HG03460 (cell line): Measurements from ENCODE around the gene PID1.

Source experiments
- ATAC-seq: cut with Tn5 transposase; IDR thresholded peaks from one replicate; pipeline ENCODE4 v1.9.1; 2021; ENCODE audit not compliant: unreplicated experiment

Gene PID1

DNA sequence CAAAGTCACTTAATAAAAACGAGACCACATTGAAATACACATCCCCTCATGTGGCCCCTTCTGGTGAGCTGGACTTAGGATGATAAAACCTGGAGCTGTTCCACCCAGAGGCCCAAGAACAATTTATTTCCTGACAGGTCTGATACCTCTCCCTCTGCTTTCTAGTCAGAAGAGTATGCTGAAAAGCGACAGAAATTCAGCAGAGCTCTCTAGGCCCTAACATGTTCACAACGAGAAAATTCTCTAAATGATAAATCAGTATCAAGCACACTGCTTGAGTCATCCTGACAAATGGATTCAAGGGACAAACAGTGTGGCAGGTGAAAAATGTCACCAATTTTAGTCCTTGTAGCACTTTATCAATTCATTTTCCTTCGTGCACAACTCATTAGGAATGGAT lies 233.5 kb downstream of the PID1 start:
- no peak for ATAC-seq

DNA sequence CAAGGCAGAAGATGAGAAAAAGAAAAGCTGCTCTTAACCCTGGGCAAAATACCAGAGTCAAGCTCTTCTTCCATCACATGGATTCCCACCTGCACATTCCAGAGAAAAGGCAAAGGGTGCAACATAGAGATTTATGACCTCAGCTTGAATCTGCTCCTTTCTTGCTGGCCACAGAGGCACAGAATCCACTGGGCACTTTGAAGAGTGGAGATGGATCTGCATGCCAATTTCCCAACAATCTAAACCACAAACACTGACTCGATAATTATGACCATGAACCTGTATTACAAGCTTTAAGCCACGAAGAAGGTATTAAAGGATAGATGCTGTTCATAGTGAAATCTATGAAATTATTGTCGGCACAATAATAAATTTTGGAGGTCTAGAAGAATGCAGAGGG lies 237.3 kb downstream of the PID1 start:
- ATAC-seq: no peak

DNA sequence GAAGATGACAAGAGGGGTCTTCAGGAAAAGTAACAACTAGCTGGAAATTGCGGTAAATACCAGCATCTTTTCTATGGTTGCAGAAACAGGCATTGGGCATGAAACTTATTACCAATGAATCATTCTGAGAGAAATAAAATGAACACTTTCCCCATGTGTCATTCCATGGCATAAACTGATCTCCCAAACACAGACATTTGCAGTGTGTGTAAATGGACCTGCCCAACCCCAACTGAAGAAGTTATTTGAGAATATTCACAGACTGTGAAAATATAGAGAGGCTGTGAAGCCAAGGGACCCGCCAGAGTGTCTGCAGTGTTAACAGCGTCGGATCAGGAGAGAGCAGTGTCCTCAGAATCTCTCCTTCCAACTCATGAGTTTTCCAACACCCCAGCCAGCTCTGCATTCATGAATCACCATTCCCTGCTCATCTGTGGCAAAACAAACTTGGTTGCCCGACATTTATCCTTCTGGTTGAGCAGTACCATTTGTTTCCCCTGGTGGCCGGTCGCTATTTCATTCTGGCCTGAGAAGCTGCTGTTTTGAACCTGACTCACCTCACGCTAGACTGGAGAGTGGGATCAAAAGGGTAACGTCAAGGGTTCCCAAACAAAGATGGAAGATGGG lies 238.4 kb downstream of the PID1 start:
- ATAC-seq: no peak

DNA sequence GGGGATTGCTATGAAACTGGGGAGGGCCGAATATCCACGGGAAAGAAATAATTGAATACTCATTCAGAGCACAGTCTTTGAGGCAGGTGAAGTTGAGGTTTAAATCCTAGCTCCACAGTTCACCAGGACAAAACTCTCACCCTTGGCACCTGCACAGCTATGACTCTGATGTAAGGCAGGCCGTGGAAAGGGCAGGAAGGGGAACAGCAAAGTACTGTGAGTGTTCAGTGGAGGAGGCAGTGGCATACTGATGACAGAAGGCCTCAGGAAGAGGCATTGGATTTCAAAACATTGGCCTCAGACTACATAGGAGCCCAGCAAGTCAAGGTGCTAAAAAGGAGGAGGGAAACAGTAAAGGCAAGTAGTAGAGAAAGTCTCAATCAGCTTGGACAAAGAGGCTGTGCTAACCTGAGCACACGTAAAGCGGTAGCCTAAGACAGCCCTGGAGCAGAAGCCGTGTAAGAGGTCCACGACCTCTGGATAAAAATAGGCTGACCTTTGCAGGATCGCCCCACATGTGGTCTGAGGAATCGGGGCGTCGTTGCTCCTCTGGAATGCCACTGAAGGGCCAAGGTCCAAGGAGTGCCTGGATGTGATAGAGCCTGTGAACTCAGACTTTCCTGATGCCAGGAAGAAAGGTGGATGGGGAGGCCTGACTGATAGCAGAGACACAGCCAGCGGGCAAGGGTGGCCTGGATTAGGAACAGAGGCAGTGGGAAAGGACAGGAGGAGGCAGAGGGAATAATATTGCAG lies 243.6 kb downstream of the PID1 start:
- no peak for ATAC-seq

DNA sequence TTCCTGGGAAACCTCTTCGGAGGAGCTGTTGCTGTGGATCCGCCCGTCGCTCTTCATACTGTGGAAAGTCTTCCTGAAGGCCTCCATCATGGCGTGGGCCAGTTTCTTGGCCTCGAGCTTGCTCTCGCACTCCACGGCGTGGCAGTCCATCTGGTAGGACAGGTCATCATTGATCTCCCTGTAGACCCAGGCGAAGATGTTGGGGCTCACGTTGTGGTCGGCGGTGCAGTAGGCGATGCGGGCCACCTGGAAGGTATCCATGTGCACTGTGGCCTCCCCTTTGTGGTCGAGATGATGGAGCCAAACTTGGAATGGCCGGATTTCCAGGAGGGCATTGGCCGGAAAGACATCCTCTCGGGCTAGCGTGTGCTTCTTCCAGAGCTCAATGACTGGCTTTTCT lies 245.4 kb downstream of the PID1 start:
- ATAC-seq: no peak

DNA sequence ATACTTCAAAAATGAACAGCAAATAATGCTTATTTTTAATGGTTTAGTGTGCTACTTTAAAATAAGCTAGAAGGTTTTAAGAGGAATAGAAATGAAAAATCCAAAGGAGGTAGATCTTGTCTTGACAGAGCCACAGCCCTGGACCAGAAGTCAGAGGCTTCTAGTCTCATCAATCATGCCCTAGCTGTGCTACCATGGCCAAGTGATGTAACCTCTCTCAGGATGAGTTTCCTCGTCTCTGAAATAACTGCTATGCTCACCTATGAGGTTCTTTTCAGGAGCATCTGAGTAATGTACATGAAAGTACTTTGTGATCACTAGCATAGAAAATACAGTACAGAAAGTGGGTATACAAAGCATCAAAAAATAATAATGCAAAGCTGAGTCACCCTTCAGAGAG lies 248.4 kb downstream of the PID1 start:
- ATAC-seq: no peak

DNA sequence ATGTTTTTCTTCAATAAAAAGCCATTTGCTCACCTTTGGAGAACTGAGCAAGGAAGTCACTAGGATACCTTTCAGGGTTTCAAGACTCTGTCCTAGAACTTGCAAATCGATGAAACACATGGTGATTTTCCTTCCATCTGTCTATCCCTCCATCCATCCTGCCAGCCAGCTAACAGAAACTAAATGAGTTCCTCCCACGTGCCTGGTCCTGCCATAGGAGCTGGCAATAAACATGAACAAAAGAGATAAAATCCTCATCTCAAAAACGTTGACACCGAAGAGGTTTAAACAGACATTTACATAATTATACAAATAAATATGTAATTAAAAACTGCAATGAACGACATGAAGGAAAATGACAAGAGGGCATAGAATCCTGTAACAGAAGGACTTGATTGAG lies 249.0 kb downstream of the PID1 start:
- no peak for ATAC-seq

DNA sequence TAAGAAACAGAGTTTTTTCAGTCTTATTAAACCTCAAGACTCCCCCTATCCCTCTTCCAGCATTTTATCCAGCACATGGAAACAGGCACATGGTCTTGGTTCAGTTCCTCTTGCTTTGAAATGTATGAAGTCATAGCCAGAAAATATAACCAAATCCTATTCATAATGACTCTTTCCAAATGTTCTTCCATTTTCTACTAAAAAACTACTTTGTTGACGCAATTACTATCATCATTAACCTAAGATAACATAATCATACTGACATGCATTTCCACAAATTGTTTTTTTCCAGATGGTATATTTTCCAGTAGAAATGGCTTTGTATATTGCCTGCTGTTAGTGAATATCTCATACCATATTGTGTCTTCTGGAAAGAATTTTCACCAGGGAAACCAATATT lies 261.3 kb downstream of the PID1 start:
- ATAC-seq: no peak

DNA sequence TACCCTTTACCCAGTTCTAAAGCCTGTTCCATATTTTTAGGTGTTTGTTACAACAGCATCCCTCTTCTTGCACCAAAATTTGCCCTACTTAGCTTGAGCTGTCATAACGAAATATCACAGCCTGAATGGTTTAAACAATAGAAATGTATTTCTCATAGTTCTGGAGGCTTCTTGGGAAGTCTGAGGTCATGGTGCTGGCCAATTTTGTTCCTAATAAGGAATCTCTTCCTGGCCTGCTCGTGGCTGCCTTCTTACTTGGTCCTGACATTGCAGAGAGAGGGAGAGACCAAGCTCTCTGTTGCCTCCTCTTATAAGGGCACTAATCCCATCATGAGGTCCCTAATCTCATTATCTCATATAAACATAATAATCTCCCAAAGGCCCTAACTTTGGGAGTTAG lies 267.8 kb downstream of the PID1 start:
- no peak for ATAC-seq

DNA sequence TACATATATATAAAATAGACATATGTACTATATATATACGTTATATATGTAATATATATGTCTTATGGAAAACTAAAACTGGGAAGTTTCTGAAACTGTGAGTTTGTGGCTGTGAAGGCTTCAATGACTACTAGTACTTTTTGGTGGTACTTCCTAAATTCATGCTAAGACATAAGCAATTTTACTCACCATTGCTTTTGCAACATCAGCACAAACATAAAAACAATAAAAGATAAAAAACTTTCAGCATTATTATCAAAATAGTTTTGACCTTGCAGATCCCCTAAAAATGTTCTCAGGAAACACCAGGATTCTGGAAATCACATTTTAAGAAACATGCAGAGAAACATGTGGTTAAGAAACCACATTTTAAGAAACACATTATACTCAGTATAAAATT lies 269.9 kb downstream of the PID1 start:
- no peak for ATAC-seq

DNA sequence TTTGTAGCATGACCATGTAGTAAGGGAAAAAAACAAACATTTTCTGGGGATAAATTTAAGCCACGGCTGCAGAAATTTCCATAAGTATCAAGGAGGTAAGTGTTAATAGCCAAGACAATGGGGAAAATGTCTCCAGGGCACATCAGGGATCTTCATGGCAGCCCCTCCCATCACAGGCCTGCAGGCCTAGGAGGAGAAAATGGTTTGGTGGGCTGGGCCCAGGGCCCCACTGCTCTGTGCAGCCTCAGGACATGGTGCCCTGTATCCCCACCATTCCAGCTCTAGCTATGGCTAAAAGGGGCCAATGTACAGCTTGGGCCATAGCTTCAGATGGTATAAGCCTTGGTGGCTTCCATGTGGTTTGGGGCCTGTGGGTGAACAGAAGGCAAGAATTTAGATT lies 271.8 kb downstream of the PID1 start:
- ATAC-seq: no peak

DNA sequence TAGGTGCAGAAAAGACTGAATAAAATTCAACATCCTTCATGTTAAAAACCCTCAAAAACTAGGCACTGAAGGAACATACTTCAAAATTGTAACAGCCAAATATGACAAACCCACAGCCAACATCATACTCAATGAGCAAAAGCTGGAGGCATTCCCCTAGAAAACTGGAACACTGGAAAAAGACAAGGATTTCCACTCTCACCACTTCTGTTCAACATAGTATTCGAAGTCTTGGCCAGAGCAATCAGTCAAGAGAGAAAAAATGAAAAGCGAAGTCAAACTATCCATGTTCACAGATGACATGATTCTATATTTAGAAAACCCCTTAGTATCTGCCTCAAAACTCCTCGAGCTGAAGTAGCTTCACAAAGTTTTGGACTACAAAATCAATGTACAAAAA lies 282.3 kb downstream of the PID1 start:
- ATAC-seq: no peak

DNA sequence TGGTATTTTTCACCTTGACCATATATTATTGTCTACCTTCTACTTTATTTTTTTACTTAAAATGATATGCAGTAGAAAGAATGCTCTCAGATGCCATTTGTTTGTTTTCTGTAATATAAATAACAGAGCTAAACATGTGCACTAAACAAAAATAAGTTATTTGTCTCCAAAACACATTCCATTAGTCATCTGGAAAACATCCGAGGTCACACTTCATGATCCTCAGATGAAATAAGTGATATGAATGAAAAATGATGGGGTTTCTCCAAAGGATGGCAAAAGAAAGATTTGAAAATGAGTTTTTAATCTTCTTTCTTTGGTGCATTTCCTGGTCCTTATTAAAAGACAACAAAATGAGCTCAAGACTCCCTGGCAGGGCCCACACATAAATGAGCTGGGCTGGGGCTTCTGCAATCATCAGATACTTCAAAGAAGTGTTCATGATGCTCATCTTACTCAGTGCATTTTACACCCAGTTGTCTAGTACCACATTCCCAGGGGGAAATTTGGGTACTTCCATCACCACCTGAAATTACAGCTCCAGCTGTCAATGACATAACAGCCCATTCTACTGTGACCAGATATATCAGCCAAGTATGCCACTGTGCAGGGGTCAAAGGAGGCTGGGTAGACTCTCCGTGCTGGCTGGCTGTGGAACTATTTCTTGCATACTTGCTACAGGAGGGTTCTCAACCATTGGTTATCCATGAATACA lies 283.5 kb downstream of the PID1 start:
- ATAC-seq: no peak

DNA sequence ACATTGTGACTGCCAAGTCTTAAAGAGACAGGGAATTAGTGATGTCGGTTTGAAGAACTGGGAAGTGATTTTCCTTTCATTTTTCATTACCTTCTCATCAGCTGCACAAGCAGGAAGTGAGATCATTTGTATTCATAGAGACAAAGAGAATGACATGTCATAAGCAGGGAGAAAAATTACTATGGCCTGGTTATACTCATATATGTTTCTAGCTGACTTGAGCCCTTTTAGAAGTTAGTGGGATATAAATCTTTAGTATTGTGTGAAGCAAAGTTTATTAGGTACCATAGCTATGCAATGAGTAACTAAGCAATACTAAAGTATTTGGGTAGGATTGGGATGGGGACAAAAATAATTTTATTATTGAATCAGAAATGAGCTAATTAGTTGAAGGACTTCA lies 284.1 kb downstream of the PID1 start:
- ATAC-seq: no peak

DNA sequence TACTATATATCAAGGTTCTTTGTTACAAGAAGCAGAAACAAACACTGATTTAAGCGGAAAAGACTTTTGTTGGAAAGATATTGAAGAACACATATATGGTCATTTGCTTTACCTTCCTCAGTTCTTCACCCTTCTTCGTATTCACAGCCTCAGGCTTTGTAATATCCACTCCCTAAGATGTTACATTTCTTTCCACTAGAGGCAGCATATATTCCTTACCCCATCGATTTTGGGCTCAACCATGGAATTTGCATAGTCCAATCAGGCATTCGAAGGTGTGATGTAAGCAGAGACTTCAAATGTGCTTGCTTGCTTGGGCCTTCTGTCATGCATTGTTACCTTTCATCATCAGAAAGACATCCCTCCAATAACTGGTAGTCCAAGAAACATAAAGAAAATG lies 287.4 kb downstream of the PID1 start:
- ATAC-seq: no peak

DNA sequence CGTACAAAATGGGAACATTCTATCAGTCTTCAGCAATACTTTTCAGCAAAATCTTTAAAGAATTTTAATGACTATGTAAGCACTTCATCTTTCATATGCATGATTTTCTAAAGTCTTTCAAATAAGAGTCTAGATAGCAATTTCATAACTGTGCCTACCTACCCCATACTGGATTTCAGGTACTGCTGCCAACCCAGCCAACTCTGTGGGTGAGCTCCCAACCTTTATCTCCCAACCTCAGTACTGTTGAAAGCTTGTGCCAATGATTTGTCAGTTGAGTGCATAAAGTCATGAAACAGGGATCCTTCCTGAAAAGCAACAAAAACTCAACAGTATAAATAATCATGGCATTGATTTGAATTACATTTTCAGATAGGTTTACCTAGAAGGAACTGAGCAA lies 296.9 kb downstream of the PID1 start:
- ATAC-seq: no peak
